HepG2 (cell line): ENCODE data around the gene REEP2. TPM values are rescaled to one million over a fixed set of nuclear protein-coding genes. Genes with fewer than 3 reads are reported as not detected.
A peak's percentile ranks its signal among the peaks of the same experiment; 100 is the strongest.

Source experiments
- ARHGAP35 ChIP-seq: sonication (generic); formaldehyde crosslinking; IDR thresholded peaks from 2 replicates; pipeline ENCODE4 v1.9.0; 2022; ENCODE audit warnings: mild to moderate bottlenecking, inconsistent platforms, moderate library complexity, missing genetic modification reagents, borderline replicate concordance
- ETV5 ChIP-seq: IDR thresholded peaks from 2 replicates; pipeline ENCODE4 v1.6.1; 2018; ENCODE audit warnings: missing biosample characterization, missing genetic modification reagents, inconsistent platforms, borderline replicate concordance
- FOXO1 ChIP-seq: sonication (generic); formaldehyde crosslinking; IDR thresholded peaks from 2 replicates; pipeline ENCODE4 v1.4.0; 2020; ENCODE audit warnings: missing genetic modification reagents
- GMEB1 ChIP-seq: sonication (generic); formaldehyde crosslinking; IDR thresholded peaks from 2 replicates; pipeline ENCODE4 v1.5.1; 2020; ENCODE audit warnings: missing genetic modification reagents, mild to moderate bottlenecking, borderline replicate concordance
- KLF11 ChIP-seq: IDR thresholded peaks from 2 replicates; pipeline ENCODE4 v1.6.1; 2016; ENCODE audit warnings: missing compliant biosample characterization
- KMT2A ChIP-seq: sonication (generic); formaldehyde crosslinking; IDR thresholded peaks from 2 replicates; pipeline ENCODE4 v1.4.0; 2020; ENCODE audit warnings: missing genetic modification reagents
- MIER2 ChIP-seq: IDR thresholded peaks from 2 replicates; pipeline ENCODE4 v1.6.1; 2016; ENCODE audit warnings: missing biosample characterization, missing genetic modification reagents
- MLLT10 ChIP-seq: sonication (generic); formaldehyde crosslinking; IDR thresholded peaks from 2 replicates; pipeline ENCODE4 v1.4.0; 2020; ENCODE audit warnings: missing genetic modification reagents
- MZF1 ChIP-seq: sonication (generic); formaldehyde crosslinking; IDR thresholded peaks from 2 replicates; pipeline ENCODE4 v1.8.1; 2023; ENCODE audit warnings: mild to moderate bottlenecking, missing genetic modification reagents, borderline replicate concordance
- PAF1 ChIP-seq: IDR thresholded peaks from 2 replicates; pipeline ENCODE4 v1.6.1; 2016; ENCODE audit warnings: missing genetic modification reagents, missing compliant biosample characterization
- PHF21A ChIP-seq: sonication (generic); formaldehyde crosslinking; IDR thresholded peaks from 2 replicates; pipeline ENCODE4 v1.5.0; 2020; ENCODE audit warnings: mild to moderate bottlenecking, missing genetic modification reagents
- PREB ChIP-seq: sonication (generic); formaldehyde crosslinking; IDR thresholded peaks from 2 replicates; pipeline ENCODE4 v1.4.0; 2020; ENCODE audit warnings: missing genetic modification reagents
- ZBTB7B ChIP-seq: sonication (generic); formaldehyde crosslinking; IDR thresholded peaks from 2 replicates; pipeline ENCODE4 v1.4.0; 2020; ENCODE audit warnings: missing genetic modification reagents
- ZNF10 ChIP-seq: sonication (generic); formaldehyde crosslinking; IDR thresholded peaks from 2 replicates; pipeline ENCODE4 v1.4.0; 2020; ENCODE audit warnings: mild to moderate bottlenecking, low read depth, missing genetic modification reagents, borderline replicate concordance
- ZNF180 ChIP-seq: sonication (generic); formaldehyde crosslinking; IDR thresholded peaks from 2 replicates; pipeline ENCODE4 v1.4.0; 2020; ENCODE audit warnings: low read depth, missing genetic modification reagents, borderline replicate concordance
- ZNF329 ChIP-seq: sonication (generic); formaldehyde crosslinking; IDR thresholded peaks from 2 replicates; pipeline ENCODE4 v1.9.0; 2021; ENCODE audit warnings: low read depth, mild to moderate bottlenecking, missing genetic modification reagents
- ZNF558 ChIP-seq: sonication (generic); formaldehyde crosslinking; IDR thresholded peaks from 2 replicates; pipeline ENCODE4 v1.9.0; 2022; ENCODE audit warnings: mild to moderate bottlenecking, missing genetic modification reagents, borderline replicate concordance
- ZNF7 ChIP-seq: IDR thresholded peaks from 2 replicates; pipeline ENCODE4 v1.6.1; 2016; ENCODE audit warnings: missing biosample characterization, missing genetic modification reagents
- ZNF792 ChIP-seq: IDR thresholded peaks from 2 replicates; pipeline ENCODE4 v1.6.1; 2016
- ZNF841 ChIP-seq: sonication (generic); formaldehyde crosslinking; IDR thresholded peaks from 2 replicates; pipeline ENCODE4 v1.8.1; 2023; ENCODE audit warnings: missing genetic modification reagents, borderline replicate concordance
- polyA plus RNA-seq, 8 experiments: library from polyadenylated mRNA; depleted of rRNA in 3 of 8; stranded (reverse) in 7 of 8; unstranded in 1 of 8; fragments of >200 nt; fragmentation: Illumina TruSeq in 4 of 8; extraction: Trizol in 4 of 8; gene quantifications; 2 replicates each; pipeline versions ENCODE4 v1.2.1 to v1.2.3, GENCODE V29; 2011 to 2016; ENCODE audit warnings: low read depth in 4 of 8, missing spikeins in 1 of 8, mixed read lengths in 1 of 8; ENCODE audit not compliant: insufficient read depth in 1 of 8
- total RNA-seq, 5 experiments: library from RNA; depleted of rRNA; stranded (reverse); fragments of >200 nt; fragmentation: Illumina TruSeq; extraction: Trizol; gene quantifications; 2 replicates each; pipeline ENCODE4 v1.2.3, GENCODE V29; 2016; ENCODE audit warnings: low read depth in 1 of 5
- TF ChIP-seq, protein P1 (sequence below): sonication (generic); formaldehyde crosslinking; IDR thresholded peaks from 2 replicates; pipeline ENCODE4 v1.5.1; 2020; ENCODE audit warnings: missing genetic modification reagents, mild to moderate bottlenecking, borderline replicate concordance
- TF ChIP-seq, protein P2 (sequence below): sonication (generic); formaldehyde crosslinking; IDR thresholded peaks from 2 replicates; pipeline ENCODE4 v1.4.0; 2020; ENCODE audit warnings: missing genetic modification reagents

The REEP2 gene
- total and polyA plus RNA-seq, 2 of the 13 experiments (the other 11 are each of a cell fraction or from before 2014, with no cell fraction given), result 5.3 to 7.8 TPM

GRCh38 chr5:138464008-138464387, 25.1 kb downstream of the REEP2 start (continued):
- TF ChIP-seq KLF11 (0 out of 2 replicates have a peak, but pooled peaks have one; percentile 3), ARHGAP35 (CRISPR knock-in tag) (no peak), ZNF792 (CRISPR knock-in tag) (peak; percentile 85; the same call in 1 of the 2 replicates), ETV5 (peak; percentile 97), PREB (CRISPR knock-in tag) (no peak), ZNF329 (CRISPR knock-in tag) (0 out of 2 replicates have a peak, but pooled peaks have one; percentile 48), GMEB1 (CRISPR knock-in tag) (peak; percentile 47), FOXO1 (no peak; the same call in 1 of the 2 replicates), KMT2A (CRISPR knock-in tag) (no peak), PAF1 (CRISPR knock-in tag) (no peak), ZBTB7B (CRISPR knock-in tag) (peak; percentile 77), MLLT10 (CRISPR knock-in tag) (no peak), ZNF180 (no peak), MZF1 (no peak), ZNF7 (CRISPR knock-in tag) (no peak), ZNF558 (CRISPR knock-in tag) (no peak), MIER2 (CRISPR knock-in tag) (no peak), PHF21A (CRISPR knock-in tag) (no peak; the same call in 1 of the 2 replicates), ZNF10 (CRISPR knock-in tag) (no peak), ZNF841 (no peak)
- TF ChIP-seq, protein P1, sequence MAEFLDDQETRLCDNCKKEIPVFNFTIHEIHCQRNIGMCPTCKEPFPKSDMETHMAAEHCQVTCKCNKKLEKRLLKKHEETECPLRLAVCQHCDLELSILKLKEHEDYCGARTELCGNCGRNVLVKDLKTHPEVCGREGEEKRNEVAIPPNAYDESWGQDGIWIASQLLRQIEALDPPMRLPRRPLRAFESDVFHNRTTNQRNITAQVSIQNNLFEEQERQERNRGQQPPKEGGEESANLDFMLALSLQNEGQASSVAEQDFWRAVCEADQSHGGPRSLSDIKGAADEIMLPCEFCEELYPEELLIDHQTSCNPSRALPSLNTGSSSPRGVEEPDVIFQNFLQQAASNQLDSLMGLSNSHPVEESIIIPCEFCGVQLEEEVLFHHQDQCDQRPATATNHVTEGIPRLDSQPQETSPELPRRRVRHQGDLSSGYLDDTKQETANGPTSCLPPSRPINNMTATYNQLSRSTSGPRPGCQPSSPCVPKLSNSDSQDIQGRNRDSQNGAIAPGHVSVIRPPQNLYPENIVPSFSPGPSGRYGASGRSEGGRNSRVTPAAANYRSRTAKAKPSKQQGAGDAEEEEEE (CRISPR knock-in tag), result no peak
- TF ChIP-seq, protein P2, sequence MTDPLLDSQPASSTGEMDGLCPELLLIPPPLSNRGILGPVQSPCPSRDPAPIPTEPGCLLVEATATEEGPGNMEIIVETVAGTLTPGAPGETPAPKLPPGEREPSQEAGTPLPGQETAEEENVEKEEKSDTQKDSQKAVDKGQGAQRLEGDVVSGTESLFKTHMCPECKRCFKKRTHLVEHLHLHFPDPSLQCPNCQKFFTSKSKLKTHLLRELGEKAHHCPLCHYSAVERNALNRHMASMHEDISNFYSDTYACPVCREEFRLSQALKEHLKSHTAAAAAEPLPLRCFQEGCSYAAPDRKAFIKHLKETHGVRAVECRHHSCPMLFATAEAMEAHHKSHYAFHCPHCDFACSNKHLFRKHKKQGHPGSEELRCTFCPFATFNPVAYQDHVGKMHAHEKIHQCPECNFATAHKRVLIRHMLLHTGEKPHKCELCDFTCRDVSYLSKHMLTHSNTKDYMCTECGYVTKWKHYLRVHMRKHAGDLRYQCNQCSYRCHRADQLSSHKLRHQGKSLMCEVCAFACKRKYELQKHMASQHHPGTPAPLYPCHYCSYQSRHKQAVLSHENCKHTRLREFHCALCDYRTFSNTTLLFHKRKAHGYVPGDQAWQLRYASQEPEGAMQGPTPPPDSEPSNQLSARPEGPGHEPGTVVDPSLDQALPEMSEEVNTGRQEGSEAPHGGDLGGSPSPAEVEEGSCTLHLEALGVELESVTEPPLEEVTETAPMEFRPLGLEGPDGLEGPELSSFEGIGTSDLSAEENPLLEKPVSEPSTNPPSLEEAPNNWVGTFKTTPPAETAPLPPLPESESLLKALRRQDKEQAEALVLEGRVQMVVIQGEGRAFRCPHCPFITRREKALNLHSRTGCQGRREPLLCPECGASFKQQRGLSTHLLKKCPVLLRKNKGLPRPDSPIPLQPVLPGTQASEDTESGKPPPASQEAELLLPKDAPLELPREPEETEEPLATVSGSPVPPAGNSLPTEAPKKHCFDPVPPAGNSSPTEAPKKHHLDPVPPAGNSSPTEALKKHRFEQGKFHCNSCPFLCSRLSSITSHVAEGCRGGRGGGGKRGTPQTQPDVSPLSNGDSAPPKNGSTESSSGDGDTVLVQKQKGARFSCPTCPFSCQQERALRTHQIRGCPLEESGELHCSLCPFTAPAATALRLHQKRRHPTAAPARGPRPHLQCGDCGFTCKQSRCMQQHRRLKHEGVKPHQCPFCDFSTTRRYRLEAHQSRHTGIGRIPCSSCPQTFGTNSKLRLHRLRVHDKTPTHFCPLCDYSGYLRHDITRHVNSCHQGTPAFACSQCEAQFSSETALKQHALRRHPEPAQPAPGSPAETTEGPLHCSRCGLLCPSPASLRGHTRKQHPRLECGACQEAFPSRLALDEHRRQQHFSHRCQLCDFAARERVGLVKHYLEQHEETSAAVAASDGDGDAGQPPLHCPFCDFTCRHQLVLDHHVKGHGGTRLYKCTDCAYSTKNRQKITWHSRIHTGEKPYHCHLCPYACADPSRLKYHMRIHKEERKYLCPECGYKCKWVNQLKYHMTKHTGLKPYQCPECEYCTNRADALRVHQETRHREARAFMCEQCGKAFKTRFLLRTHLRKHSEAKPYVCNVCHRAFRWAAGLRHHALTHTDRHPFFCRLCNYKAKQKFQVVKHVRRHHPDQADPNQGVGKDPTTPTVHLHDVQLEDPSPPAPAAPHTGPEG, result no peak
